Measurements from ENCODE around the gene ZBTB49.

GRCh38 chr4:4350909-4351308, 60.9 kb downstream of the ZBTB49 start:
- TF ChIP-seq FOXA1 (IDR thresholded peaks at IDR 0.05) (no peak), BHLHE40 (IDR thresholded peaks at IDR 0.05; ENCODE audit: borderline replicate concordance) (no peak), TARDBP (IDR thresholded peaks at IDR 0.05) (no peak), SUZ12 (IDR thresholded peaks at IDR 0.05) (no peak), ELF4 (IDR thresholded peaks at IDR 0.05) (no peak), SP1 (IDR thresholded peaks at IDR 0.05) (no peak), ARNT (IDR thresholded peaks at IDR 0.05) (no peak)
